Gastroesophageal sphincter (tissue), 4 donors: ENCODE data around the gene EIF5A. TPM values are rescaled to one million over a fixed set of nuclear protein-coding genes. Genes with fewer than 3 reads are reported as not detected.
A peak's percentile ranks its signal among the peaks of the same experiment; 100 is the strongest.

Experiments used
- ATAC-seq: fragments of 150-250 bp; one replicate; pipeline ENCODE4 v1.9.1; 2016; ENCODE audit warnings: mild to moderate bottlenecking, moderate library complexity
- H3K27ac ChIP-seq, 4 donors: fragments of 200-600 bp; sonication (generic) in 3 of 4; 1 replicate in 3 of 4; 2 replicates in 1 of 4; pipeline ENCODE4 v1.5.1; 2016 to 2019
- H3K27me3 ChIP-seq: fragments of 200-600 bp; sonication (generic); one replicate; pipeline ENCODE4 v1.5.1; 2019
- H3K36me3 ChIP-seq, 2 donors: fragments of 200-600 bp; sonication (generic); one replicate each; pipeline ENCODE4 v1.5.1; 2019; ENCODE audit warnings: control low read depth in 1 of 2
- H3K4me1 ChIP-seq, 3 donors: fragments of 200-600 bp; sonication (generic); 1 replicate in 2 of 3; 2 replicates in 1 of 3; pipeline ENCODE4 v1.5.1; 2016 to 2019; ENCODE audit warnings: control low read depth in 2 of 3
- H3K4me3 ChIP-seq, 2 donors: fragments of 200-600 bp; sonication (generic); one replicate each; pipeline ENCODE4 v1.5.1; 2019; ENCODE audit warnings: mild to moderate bottlenecking in 1 of 2, moderate library complexity in 1 of 2
- H3K9me3 ChIP-seq, 3 donors: fragments of 200-600 bp; sonication (generic); one replicate each; pipeline ENCODE4 v1.5.1; 2017 to 2019; ENCODE audit warnings: control low read depth in 2 of 3
- EP300 ChIP-seq: sonication (generic); formaldehyde crosslinking; IDR thresholded peaks from one replicate; pipeline ENCODE4 v1.6.1; 2017; ENCODE audit warnings: antibody characterized with exemption, mild to moderate bottlenecking
- POLR2A ChIP-seq, 2 donors: fragments of 450-650 bp; IDR thresholded peaks; one replicate each; pipeline ENCODE4 v1.6.1; 2017; ENCODE audit warnings: antibody characterized with exemption in 2 of 2, mild to moderate bottlenecking in 2 of 2, moderate library complexity in 1 of 2
- POLR2AphosphoS5 ChIP-seq: sonication (generic); formaldehyde crosslinking; IDR thresholded peaks from one replicate; pipeline ENCODE4 v1.6.1; 2017; ENCODE audit warnings: antibody characterized with exemption
- WGBS, 2 donors: methylation state at CpG; one replicate each; pipeline ENCODE4 v1.1.5; 2018; ENCODE audit warnings: low coverage in 1 of 2; 5-methylcytosine and 5-hydroxymethylcytosine counted together
- total RNA-seq, 4 donors: library from RNA; depleted of rRNA; stranded (reverse); fragments of >200 nt; gene quantifications; one replicate each; pipeline ENCODE4 v1.1.0, GENCODE V29; 2016
- TF ChIP-seq, protein P1 (sequence below), 4 experiments: fragments of 200-600 bp in 2 of 4; fragments of 450-650 bp in 2 of 4; sonication (generic) in 1 of 4; IDR thresholded peaks; one replicate each; pipeline ENCODE4 v1.5.1; 2017 to 2019; ENCODE audit warnings: antibody characterized with exemption in 4 of 4, mild to moderate bottlenecking in 2 of 4, moderate library complexity in 2 of 4

The EIF5A gene
- total RNA-seq, 4 donors from 2014 or later, result 145 to 233 (median 183) TPM

DNA sequence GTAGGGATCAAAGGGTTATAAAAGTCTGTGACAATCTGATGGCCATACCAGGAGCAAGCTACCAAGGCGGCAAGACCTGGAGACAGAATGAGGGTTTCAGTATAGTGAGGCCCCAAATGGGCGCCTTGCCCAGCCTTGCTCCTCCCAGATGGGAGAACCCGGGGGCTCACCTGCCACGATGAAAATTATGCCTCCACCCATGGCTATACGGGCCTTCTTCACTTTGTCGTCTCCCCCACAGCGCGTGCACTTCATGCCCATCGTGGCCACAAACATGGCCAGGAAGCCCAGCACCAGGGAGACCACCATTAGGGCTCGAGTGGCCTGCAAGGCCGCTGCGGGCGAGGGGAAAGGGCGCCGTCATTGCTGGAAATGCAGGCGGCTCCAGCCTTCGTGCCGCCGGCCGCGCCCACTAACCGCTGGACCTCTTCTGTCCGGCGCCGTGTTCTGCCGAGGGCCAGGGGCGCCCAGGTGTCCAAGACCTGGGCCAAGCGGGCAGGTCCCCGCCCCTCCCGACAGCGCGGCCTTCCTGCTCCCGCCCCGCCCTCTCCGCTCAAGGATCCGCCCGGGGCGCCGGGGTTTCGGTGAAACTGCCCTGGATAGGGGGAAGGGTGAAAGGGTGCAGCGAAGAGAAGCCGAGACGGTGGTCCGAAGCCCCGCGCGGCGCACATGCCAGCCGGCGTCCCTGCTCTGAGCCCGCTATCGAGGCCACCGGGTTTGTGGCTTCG, 46.6 kb upstream of the EIF5A start:
- TF ChIP-seq EP300 (no peak), POLR2AphosphoS5 (no peak), POLR2A (IDR thresholded peaks at IDR 0.05) (no peak)
- TF ChIP-seq, protein P1, sequence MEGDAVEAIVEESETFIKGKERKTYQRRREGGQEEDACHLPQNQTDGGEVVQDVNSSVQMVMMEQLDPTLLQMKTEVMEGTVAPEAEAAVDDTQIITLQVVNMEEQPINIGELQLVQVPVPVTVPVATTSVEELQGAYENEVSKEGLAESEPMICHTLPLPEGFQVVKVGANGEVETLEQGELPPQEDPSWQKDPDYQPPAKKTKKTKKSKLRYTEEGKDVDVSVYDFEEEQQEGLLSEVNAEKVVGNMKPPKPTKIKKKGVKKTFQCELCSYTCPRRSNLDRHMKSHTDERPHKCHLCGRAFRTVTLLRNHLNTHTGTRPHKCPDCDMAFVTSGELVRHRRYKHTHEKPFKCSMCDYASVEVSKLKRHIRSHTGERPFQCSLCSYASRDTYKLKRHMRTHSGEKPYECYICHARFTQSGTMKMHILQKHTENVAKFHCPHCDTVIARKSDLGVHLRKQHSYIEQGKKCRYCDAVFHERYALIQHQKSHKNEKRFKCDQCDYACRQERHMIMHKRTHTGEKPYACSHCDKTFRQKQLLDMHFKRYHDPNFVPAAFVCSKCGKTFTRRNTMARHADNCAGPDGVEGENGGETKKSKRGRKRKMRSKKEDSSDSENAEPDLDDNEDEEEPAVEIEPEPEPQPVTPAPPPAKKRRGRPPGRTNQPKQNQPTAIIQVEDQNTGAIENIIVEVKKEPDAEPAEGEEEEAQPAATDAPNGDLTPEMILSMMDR (IDR thresholded peaks at IDR 0.05), result no peak
- H3K27ac ChIP-seq, result peak overlapping the region in 1 of 4 donors; percentile 53
- H3K9me3 ChIP-seq, result no peaks in the 10 kb centered on the region
- no CpG with 5 or more reads among the region's 54 CpGs for whole genome bisulfite sequencing, 2 donors
- H3K27me3 ChIP-seq, result peaks cover 57% of the 10 kb centered on the region
- peaks cover 0 to 34% (median 22%) of the 10 kb centered on the region in 3 donors for H3K4me1 ChIP-seq
- H3K4me3 ChIP-seq, result peak overlapping the region; percentile 2 to 52
- H3K36me3 ChIP-seq, result peaks cover 0 to 38% of the 10 kb centered on the region in 2 donors
- ATAC-seq, result peak; percentile 56

DNA sequence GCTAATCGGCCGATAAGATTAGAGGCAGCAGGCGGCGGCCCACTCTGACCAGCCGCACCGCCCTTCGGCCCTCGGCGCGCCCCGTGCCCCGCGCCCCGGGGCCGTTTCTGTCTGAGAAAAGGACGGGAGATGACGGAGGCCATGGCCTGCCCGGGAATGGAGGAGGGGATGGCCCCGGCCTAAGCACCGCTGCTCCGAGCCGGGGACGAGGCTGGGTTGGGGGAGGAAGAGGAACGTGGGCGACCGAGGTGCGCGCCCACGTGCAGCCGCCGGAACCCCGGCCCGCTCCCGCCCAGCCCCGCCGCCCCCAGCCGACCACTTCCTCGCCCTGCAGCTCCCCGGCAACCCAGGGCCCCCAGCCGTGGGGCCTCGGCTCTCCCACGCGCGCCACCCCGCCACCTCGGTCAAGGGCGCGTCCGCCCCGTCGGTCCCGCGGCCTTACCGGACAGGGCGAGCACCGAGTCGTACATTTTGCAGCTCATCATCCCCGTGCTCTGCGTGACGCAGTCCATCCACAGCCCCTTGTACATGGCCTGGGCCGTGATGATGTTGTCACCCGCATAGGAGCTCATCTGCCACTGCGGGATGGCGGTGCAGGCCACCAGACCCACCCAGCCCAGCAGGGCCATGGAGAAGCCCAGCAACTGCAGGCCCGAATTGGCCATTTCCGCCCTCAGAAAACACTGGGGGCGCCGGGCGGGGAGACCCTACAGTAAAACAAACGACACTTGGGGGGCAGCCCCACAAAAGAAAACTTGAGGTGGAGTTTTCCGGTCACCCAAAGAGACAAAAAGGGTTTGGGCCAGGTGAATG, 45.8 kb upstream of the EIF5A start:
- Histone ChIP-seq H3K36me3 (peaks cover 0 to 31% of the 10 kb centered on the region in 2 donors), H3K4me1 (peaks cover 0 to 34% (median 22%) of the 10 kb centered on the region in 3 donors), H3K27ac (peak overlapping the region in 1 of 4 donors; percentile 53), H3K4me3 (peak overlapping the region; percentile 2 to 52), H3K9me3 (no peaks in the 10 kb centered on the region), H3K27me3 (peaks cover 65% of the 10 kb centered on the region)
- WGBS, 2 donors, result 37% methylated on average over 2 of the region's 71 CpGs; no CpG with 5 or more reads in 1 of the 2 donors
- TF ChIP-seq EP300 (no peak), POLR2AphosphoS5 (no peak), POLR2A (IDR thresholded peaks at IDR 0.05) (no peak)
- TF ChIP-seq, protein P1 (IDR thresholded peaks at IDR 0.05), result no peak
- ATAC-seq, result peak; percentile 14

DNA sequence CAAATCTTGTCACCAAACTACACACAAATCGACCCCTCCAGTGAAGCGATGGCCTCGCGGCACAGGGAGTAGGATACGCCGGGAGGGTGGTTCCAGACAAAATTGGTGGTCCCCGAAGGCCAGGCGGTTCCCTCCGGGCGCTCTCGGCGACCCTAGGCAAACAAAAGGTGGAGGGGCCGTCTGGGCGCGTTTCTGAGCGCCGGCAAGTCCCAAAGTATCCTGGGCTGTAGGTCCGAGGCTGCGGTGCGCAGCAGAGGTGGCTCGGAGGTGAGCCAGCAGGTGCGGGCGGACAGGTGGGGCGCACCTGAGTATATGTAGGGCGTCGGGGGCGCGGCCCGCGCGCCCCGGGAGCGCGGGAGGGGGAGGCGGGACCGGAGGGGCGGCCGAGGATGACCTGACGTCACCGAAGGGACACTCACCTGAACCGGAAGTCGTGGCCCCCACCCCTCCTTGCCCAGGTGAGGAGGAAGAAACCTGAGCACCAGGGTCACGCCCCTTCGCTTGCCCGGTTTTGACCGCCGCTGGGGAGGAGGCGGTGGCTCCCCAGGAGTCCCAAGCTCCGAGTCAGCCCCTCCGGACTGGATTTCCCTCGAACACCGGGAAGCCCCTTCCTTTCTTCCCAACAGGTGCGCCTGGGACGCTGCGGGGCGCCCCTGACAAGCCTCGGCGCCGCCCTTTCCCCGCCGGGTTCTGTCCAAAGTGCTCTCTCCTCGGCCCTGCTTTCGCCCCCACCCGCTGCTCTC, 45.1 kb upstream of the EIF5A start, which contains the start of gene CLDN7:
Gene CLDN7, minus strand, starts transcription at position 287 of the 743 bp plus-strand sequence. CDS start 435 bp downstream, outside the sequence.
- 1 to 6% methylated on average over 14 to 18 of the region's 64 CpGs for WGBS, 2 donors
- Histone ChIP-seq H3K27me3 (peaks cover 72% of the 10 kb centered on the region), H3K27ac (peak within 1 kb of the TSS in 1 of 4 donors; percentile 53), H3K36me3 (peaks cover 0 to 23% of the 10 kb centered on the region in 2 donors), H3K4me3 (peak within 1 kb of the TSS; percentile 2 to 52), H3K4me1 (peaks cover 0 to 34% (median 22%) of the 10 kb centered on the region in 3 donors), H3K9me3 (no peaks in the 10 kb centered on the region)
- TF ChIP-seq POLR2AphosphoS5 (no peak), EP300 (no peak), POLR2A (IDR thresholded peaks at IDR 0.05) (no peak)
- TF ChIP-seq, protein P1 (IDR thresholded peaks at IDR 0.05), result no peak
- no peak for ATAC-seq

DNA sequence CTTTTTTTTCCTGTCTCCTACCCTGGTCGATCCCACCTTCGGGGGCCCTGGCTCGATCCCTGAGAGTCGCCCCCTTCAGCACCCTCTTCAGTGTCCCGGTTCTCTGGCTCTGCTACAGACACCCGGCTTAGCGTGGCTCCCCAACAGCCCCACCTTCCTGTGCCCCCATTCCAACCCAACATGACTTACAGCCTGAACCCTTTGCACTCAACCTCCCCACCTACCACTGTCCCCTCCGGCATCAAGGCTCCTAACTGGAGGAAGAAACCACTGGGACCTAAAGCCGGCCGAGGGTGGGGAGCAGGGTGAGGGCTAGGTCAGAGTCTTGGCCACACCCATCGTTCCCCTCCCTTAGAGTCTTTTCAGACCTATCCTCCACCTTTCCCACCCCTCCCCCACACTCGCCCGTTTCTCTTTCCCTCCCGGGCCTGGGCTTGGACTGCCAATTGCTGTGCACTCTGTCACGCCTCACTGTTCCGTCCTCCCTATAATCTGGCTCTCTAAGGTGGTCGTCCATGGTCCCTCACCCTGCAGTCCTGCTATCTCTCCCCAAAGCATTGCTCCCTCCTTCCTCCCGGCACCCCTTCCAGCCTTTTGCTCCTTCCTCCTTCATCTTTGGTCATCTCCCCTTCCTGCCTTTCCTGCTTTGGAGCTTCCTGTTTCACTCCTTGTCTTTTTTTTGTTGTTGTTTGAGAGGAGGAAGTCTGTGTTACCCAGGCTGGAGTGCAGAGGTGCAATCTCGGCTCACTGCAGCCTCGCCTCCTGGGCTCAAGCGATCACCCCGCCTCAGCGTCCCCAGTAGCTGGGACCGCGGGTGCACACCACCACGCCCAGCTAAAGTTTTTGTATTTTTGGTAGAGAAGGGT, 44.3 kb upstream of the EIF5A start:
- no peak overlapping the region for H3K27ac ChIP-seq
- 5 to 9% methylated on average over 11 to 25 of the region's 26 CpGs for WGBS, 2 donors
- peaks cover 0 to 15% of the 10 kb centered on the region in 2 donors for H3K36me3 ChIP-seq
- no peaks in the 10 kb centered on the region for H3K9me3 ChIP-seq
- peaks cover 0 to 34% (median 22%) of the 10 kb centered on the region in 3 donors for H3K4me1 ChIP-seq
- TF ChIP-seq, protein P1 (IDR thresholded peaks at IDR 0.05), result no peak
- H3K27me3 ChIP-seq, result peaks cover 80% of the 10 kb centered on the region
- H3K4me3 ChIP-seq, result peak overlapping the region in 1 of 2 donors; percentile 3
- ATAC-seq, result peak; percentile 26
